Measurements from ENCODE around the gene SPP2. TPM values are rescaled to one million over a fixed set of nuclear protein-coding genes. Genes with fewer than 3 reads are reported as not detected.

The SPP2 gene
- polyA plus RNA-seq (ENCODE audit: insufficient read length in 12 of 12) = under 1 TPM in 1 of 12 donors, not detected in 11; 0.59 TPM
- long read RNA-seq, donor 1, partial matches to known transcripts = 0 of 1 reads
- long read RNA-seq, donor 1, other reads (novel, unspliced or antisense) = 0 of 1 reads
- long read RNA-seq, donor 2 = 0 reads
- long read RNA-seq, donor 3 = 0 reads
- long read RNA-seq, donor 4 = 0 reads
- long read RNA-seq, donor 5 = 0 reads
- long read RNA-seq, donor 6 = 0 reads
- long read RNA-seq, donor 7 = 0 reads
- long read RNA-seq, donor 8 = 0 reads
- long read RNA-seq, donor 9 = 0 reads
- long read RNA-seq, donor 10 = 0 reads
- long read RNA-seq, donor 11 = 0 reads

GRCh38 chr2:234050455-234051135, at the start of gene SPP2:
SPP2 (plus strand) TSS chr2:234050702; CDS start chr2:234050787, 85 bp downstream.
- no peak for DNase-seq

DNA sequence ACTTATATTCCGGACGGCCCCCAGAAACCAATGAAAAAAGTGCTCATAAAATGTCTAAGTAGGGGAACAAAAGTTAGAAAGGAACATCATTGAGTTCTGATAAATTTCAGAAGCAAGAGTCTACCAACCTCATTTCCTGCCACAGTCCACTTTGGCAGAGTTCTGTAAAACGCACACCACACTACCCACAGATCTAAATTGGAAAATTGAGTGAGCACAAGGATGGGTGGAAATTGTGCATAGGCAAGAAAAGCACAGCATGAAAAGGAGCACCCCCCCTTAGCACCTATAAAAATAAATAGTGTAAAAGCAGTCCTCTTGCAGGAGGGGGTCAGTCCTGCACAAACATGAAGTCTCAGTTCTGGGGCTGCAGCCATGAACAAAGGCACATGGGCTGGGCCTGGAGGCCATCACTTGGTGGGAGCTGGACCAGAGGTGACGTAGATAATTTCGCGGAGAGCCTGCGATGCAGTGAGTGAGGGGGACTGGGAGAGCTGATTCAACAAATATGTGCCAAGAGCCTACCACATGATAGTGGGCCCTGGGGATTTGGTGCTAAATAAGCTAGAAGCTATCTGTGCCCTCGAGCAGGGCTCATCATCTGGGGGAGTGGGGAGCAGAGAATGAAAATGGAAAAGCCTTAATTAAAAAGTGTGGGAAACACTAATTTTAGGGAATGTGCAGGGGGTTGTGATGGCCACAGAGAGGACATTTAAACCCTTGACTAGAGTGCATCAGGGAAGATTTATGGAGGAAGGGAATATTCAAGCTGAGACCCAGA, 48.9 kb upstream of the SPP2 start:
- no peak for DNase-seq

DNA sequence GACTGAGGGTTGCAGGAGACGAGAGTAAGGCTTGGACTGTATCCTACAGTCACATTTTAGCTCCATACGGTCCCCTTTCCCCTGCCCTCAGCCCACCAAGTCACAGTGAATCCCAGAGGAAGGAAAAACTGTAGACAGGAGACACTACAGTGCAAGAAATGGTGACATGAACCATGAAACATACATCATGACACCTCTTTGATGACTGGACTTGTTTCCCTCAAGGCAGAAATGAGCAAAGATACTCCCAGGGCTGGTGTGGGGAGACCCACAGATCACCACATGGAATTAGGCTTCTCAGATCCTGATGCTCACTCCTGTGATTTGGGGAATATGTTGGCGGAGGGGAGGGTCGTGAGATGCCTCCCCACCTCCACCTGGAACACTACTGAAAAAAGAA, 48.2 kb upstream of the SPP2 start:
- no peak for DNase-seq

- DNase-seq = no peak
Observed at GRCh38 chr2:234003972-234004617, 46.4 kb upstream of the SPP2 start.

DNA sequence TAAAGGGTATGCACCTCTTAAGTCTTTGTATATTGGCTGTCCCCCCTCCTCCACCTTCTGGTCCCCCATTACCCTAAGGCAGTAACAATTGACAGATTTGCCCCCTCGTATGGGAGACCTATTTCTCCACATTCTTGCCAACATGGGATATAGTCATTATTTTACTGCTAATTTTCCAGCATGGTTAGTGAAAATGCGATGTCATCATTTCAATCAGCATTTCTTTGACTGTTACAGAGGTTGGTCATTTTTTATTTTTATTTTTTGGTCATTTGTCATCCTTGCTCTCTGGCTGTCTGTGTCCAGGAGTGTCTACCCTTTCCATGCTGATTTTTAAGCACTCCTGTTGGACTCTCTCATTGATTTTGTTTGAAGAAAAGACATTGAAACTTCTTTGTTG, 45.4 kb upstream of the SPP2 start:
- DNase-seq = no peak

GRCh38 chr2:234006501-234006900, 44.0 kb upstream of the SPP2 start:
- DNase-seq = no peak

GRCh38 chr2:234014427-234014826, 36.1 kb upstream of the SPP2 start:
- no peak for DNase-seq

- DNase-seq = no peak
Observed at GRCh38 chr2:234015861-234016260, 34.6 kb upstream of the SPP2 start.

DNA sequence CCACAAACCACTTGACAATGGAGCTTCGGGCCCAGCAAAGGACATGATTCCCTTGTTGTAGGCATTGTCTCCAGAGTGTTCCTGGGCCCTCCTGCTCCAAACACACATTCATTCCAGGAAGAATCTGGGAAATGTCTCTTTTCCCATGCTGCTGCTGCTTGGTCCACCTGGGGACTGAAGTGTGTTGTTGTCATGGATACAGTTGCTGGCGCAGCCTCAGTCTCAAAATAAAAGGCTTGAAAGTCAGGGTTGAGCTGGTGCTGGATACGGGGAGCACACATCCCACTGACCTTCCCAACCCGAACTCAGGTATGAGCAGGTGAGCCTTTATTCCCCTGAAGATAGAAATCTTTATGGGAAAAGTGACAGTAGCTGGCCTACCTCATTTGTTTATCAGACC, 30.6 kb upstream of the SPP2 start:
- DNase-seq = no peak

DNA sequence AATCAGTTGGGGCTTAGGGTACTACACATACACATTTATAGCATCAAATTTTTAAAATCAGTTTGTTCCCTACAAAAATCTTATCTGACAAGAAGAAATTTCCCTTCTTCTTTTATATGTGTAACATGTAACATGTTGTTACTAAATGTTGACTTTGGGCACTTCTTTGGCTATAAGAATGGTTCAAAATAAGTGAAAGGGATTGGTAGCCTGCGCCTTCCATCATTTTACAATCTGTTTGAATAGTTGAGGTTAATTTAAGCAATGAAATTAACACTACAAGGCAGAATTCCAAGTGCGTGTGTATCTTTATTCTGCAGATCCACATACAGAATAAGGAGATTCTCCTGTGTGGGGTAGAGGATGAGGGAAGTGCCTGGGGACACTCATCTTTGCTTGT, 30.2 kb upstream of the SPP2 start:
- DNase-seq = no peak

DNA sequence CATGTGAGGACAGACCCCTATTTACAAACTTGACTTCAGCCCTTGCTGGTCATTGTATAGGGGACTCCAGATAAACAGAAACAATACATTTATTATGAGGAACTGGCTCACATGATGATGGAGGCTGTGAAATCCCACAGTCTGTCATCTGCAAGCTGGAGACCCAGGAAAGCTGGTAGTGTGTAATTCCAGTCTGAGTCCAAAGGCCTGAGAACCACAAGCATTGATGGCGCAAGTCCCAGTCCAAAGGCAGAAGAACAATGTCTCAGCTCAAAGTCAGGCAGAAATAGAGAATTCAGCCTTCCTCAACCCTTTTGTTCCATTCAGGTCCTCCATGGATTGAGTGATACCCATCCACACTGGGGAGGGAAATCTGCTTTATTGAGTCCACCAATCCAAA, 28.1 kb upstream of the SPP2 start:
- DNase-seq = no peak

DNA sequence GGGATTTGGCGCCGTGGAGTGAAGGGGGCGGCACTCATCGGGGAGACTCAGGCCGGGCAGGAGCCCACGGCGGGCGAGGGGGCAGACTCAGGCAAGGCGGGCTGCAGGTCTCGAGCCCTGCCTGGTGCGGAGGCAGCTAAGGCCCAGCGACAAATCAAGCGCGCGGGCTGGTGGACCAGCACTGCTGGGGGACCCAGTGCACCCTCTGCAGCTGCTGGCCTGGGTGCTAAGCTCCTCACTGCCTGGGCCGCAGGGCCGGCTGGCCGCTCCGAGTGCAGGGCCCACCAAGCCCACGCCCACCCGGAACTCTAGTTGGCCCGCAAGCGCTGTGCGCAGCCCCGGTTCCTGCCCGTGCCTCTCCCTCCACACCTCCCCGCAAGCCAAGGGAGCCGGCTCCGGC, 26.2 kb upstream of the SPP2 start:
- no peak for DNase-seq

- peak; percentile 5 for DNase-seq
Observed at GRCh38 chr2:234025466-234025865, 25.0 kb upstream of the SPP2 start.

DNA sequence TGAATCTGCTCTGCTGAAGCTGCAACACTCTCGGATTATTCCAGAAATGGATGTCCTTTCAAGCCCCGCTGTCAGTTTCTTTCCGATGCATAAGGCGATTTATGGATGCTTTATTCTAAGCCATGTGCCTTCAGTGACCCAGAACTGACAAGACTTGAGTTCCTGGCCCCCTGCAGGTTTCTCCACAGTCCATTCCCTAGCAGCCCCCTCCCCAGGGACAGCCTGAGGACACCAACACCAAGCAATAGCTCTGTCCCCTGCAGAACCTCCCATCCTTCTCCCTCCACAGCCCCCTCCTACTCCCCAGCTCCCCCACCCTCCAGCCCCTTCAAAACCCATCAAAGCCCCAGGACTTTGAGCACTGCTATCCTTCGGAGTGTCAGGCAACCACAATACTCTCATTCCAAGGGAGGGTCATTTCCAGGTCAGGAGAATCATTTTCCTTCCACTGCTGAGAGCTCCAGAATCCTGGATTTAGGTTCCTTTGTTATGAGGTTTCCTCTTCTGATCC, 24.6 kb upstream of the SPP2 start:
- peak; percentile 25 for DNase-seq

- DNase-seq = no peak
Observed at GRCh38 chr2:234026693-234027254, 23.7 kb upstream of the SPP2 start.

- no peak for DNase-seq
Observed at GRCh38 chr2:234027641-234028040, 22.9 kb upstream of the SPP2 start.

GRCh38 chr2:234029150-234029733, 21.3 kb upstream of the SPP2 start:
- no peak for DNase-seq

- no peak for DNase-seq
Observed at GRCh38 chr2:234031207-234031606, 19.3 kb upstream of the SPP2 start.

GRCh38 chr2:234032279-234032856, 18.1 kb upstream of the SPP2 start:
- DNase-seq = no peak

GRCh38 chr2:234033174-234033573, 17.3 kb upstream of the SPP2 start:
- no peak for DNase-seq

- no peak for DNase-seq
Observed at GRCh38 chr2:234033885-234034284, 16.6 kb upstream of the SPP2 start.

Measured in muscle of arm (tissue), 14 donors.